ENCODE measurements around the gene CCDC106.

The CCDC106 gene

GRCh38 chr19:55690109-55690768, 42.2 kb downstream of the CCDC106 start:
- no peak overlapping the region for H3K27ac ChIP-seq
- no peaks in the 10 kb centered on the region for H3K27me3 ChIP-seq
- H3K36me3 ChIP-seq: peaks cover 74 to 100% (median 97%) of the 10 kb centered on the region in 3 donors
- no peaks in the 10 kb centered on the region for H3K4me1 ChIP-seq
- H3K4me3 ChIP-seq: no peak overlapping the region
- DNase-seq: no peak
- intact Hi-C loops (cut with DNase I; ENCODE audit: low total_unique reads): no loop called here
- no peaks in the 10 kb centered on the region for H3K9me3 ChIP-seq
- TF ChIP-seq CTCF (IDR thresholded peaks at IDR 0.05): no peak

- Histone ChIP-seq H3K4me3 (no peak overlapping the region), H3K27me3 (no peaks in the 10 kb centered on the region), H3K27ac (no peak overlapping the region), H3K4me1 (no peaks in the 10 kb centered on the region), H3K9me3 (no peaks in the 10 kb centered on the region), H3K36me3 (peaks cover 73 to 100% (median 97%) of the 10 kb centered on the region in 3 donors)
- DNase-seq: peak in 1 of 2 donors; percentile 53
- intact Hi-C loops (cut with DNase I; ENCODE audit: low total_unique reads): no loop called here
- no peak for TF ChIP-seq CTCF (IDR thresholded peaks at IDR 0.05)
These were observed 42.9 kb downstream of the CCDC106 start for GRCh38 chr19:55690769-55691545.

- Histone ChIP-seq H3K4me1 (no peaks in the 10 kb centered on the region), H3K36me3 (peaks cover 74 to 100% (median 96%) of the 10 kb centered on the region in 3 donors), H3K27ac (no peak overlapping the region), H3K9me3 (no peaks in the 10 kb centered on the region), H3K27me3 (no peaks in the 10 kb centered on the region), H3K4me3 (no peak overlapping the region)
- DNase-seq: peak in 1 of 2 donors; percentile 54
- intact Hi-C loops (cut with DNase I; ENCODE audit: low total_unique reads): no loop called here
- no peak for TF ChIP-seq CTCF (IDR thresholded peaks at IDR 0.05)
These were observed 43.8 kb downstream of the CCDC106 start for GRCh38 chr19:55691561-55692481.

- H3K4me3 ChIP-seq: no peak overlapping the region
- intact Hi-C loops (cut with DNase I; ENCODE audit: low total_unique reads): no loop called here
- H3K36me3 ChIP-seq: peaks cover 73 to 100% (median 89%) of the 10 kb centered on the region in 3 donors
- no peak for TF ChIP-seq CTCF (IDR thresholded peaks at IDR 0.05)
- no peaks in the 10 kb centered on the region for H3K4me1 ChIP-seq
- H3K27ac ChIP-seq: no peak overlapping the region
- no peaks in the 10 kb centered on the region for H3K9me3 ChIP-seq
- no peaks in the 10 kb centered on the region for H3K27me3 ChIP-seq
- DNase-seq: peak in 1 of 2 donors; percentile 62
These were observed 44.7 kb downstream of the CCDC106 start for GRCh38 chr19:55692681-55693081.

- H3K4me1 ChIP-seq: no peaks in the 10 kb centered on the region
- intact Hi-C loops (cut with DNase I; ENCODE audit: low total_unique reads): no loop called here
- H3K36me3 ChIP-seq: peaks cover 71 to 99% (median 81%) of the 10 kb centered on the region in 3 donors
- no peak for TF ChIP-seq CTCF (IDR thresholded peaks at IDR 0.05)
- H3K4me3 ChIP-seq: no peak overlapping the region
- H3K27ac ChIP-seq: no peak overlapping the region
- H3K27me3 ChIP-seq: no peaks in the 10 kb centered on the region
- H3K9me3 ChIP-seq: no peaks in the 10 kb centered on the region
- peak in 1 of 2 donors; percentile 23 for DNase-seq
These were observed 45.4 kb downstream of the CCDC106 start for GRCh38 chr19:55693336-55693974.
